HG03025 (cell line): ENCODE results near the gene VTI1A.

Experiments used
- ATAC-seq: cut with Tn5 transposase; IDR thresholded peaks from one replicate; pipeline ENCODE4 v1.9.1; 2021; ENCODE audit warnings: mild to moderate bottlenecking, moderate library complexity; ENCODE audit not compliant: unreplicated experiment, low FRiP score

The VTI1A gene

DNA sequence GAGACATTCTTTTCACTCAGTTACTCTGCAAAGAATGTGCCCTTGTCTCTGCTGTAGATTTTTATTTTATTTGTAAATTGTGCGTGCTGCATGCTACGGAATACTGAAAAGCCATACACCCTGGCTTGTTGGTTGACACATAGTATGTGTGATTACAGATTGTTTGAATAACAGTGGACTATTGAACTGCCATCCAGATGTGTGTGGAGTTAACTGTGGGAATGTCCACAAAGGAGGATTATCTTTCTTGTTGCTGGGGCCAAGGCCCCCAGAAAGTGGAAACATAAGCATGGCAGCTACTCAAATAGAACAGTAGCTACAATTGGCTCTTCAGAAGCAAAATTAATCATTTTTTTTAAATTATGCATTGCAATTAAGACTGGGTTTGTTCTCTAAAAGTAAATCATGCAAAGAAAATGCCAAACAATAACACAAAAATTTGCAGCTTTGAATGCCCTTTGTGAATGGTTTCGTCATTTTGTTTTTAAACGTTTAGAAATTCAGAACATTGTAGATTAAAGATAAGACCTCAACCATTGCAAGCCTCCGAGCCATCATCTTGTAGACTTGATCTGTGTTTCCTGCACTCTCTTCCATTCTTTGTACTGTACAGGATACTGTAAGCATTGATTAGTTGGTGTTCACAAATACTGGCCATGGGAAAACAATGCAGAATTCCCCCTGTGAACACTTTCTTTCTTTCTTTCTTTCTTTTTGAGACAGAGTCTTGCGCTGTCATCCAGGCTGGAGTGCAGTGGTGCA lies 292.8 kb downstream of the VTI1A start:
- no peak for ATAC-seq

- no peak for ATAC-seq
These were observed 294.9 kb downstream of the VTI1A start for GRCh38 chr10:112741830-112742402.

DNA sequence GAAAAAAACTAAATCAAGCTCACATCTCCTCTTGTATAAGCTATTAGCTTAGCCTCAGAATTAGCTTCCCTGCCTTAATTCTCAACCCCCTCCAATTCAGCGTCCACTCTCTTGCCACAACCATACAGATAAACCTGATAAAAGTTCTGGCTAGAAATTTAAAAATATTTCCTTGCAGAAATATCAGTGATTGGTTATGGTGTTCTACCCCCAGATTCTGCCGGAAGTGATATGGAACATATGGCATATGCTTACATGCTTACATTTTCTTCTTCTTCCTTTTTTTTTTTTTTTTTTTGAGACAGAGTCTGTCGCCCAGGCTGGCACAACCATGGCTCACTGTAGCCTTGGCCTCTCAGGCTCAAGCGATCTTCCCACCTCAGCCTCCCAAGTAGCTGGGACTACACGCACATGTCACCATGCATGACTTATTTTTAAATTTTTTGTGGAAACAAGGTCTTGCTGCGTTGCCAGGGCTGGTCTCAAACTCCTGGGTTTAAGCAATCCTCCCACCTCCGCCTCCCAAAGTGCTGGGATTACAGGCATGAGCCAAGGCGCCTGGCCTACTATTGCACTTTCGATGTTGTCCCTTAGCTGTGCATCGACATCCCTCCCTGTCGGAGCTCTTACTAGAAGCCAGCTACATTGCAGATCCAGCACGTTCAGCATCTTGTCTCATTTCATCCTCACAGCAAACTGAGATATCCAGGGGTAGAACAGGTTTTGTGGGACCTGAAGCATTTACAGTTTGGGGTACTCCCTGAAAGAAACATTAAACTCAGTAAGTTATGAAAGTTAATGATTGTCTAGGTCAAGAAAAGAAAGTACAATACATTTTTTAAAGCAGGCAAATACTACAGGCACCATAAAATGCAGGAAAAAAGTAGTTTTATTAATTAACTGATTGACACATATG lies 297.4 kb downstream of the VTI1A start:
- ATAC-seq = no peak

- no peak for ATAC-seq
These were observed 299.3 kb downstream of the VTI1A start for GRCh38 chr10:112746329-112746728.

DNA sequence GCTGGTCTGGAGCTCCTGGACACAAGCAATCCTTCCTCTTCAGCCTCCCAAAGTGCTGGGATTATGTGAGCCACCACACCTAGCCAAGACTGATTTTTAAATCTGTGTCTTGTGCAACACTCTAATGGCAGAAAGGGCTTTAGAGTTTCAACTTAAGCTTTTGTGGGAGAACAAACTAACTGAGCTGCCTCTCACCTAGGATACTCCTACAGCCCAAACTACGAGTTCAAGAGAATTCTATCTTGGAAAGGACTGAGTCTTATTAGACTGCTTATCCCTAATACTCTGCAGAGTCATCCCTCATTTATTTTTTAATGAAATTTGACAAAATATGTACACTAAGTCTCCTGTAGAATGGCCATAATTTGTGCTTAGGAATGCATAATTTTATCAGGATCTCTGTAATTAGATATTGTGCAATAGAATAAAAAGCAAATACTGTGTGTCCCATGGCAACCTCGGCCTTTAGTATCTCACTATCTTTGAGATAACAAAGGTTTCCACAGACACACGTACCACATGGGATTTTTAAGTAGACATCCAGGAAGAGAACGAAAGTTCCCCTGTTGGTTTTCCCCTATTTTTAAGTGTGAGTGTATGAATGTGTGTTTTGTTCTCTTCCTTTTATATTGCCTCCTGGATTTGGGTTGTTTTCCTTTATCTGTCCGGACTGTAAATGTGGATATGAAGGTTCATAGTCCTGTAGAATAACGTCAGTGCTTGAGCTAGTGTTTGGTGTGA lies 303.6 kb downstream of the VTI1A start:
- ATAC-seq = no peak

- no peak for ATAC-seq
These were observed 304.6 kb downstream of the VTI1A start for GRCh38 chr10:112751651-112752050.

- ATAC-seq = no peak
These were observed 305.3 kb downstream of the VTI1A start for GRCh38 chr10:112752288-112752687.

- no peak for ATAC-seq
These were observed 307.0 kb downstream of the VTI1A start for GRCh38 chr10:112753961-112754411.

DNA sequence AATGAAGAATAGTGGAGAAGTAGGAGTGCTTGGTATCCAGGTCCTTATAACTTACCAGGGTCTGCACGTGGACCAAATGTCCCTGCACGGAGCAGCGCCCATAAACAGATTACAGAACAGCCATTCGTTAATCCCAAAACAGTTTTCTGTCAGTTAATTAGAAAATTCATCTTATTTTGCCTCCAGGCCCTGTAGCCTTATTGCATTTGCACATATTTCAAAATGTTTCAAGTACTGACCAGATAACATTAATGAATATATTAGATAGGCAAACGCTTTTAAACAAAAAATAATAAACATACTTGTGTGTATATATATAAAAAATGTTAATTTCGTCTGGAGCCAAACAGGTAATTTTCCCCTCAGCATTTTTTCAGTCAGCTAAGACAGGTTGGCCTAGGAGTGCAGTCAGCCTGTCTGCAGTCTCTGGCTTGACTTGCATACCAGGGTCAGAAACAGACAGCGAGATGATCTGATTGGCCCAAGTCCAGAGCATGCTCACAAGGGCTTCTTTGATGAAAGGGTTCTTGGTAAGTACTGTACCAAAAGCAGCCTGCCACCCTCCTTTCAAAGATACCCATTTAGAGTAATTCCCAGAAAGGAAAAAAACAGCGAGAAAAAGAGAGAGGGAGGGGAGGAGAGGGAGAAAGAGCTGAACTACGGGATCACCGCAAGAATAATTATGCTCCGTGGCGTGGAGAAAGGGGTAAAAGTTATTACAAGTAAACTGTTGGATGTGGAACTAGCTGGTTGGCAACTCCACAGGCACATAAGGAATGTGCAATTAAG lies 308.6 kb downstream of the VTI1A start:
- no peak for ATAC-seq

- no peak for ATAC-seq
These were observed 309.2 kb downstream of the VTI1A start for GRCh38 chr10:112756235-112756527.

DNA sequence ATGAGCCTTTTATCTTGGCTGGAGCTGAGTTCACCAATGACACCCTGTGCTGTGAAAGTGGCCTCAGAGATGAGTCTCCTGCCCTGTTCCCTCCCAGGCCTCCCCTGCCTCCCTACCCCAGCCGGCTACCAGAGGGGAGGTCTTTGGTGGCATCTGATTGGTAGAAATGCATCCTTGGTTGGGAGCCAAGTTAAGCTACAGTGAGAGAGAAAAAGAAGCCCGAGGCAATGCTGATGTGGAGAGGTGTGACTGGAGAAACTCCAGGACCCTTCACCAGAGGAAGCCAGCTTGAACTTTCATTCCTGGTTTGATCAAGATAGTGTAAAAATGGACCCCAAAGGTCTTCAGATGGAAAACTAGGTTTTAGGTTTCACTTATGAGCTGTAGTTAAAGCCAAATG lies 311.9 kb downstream of the VTI1A start:
- no peak for ATAC-seq

DNA sequence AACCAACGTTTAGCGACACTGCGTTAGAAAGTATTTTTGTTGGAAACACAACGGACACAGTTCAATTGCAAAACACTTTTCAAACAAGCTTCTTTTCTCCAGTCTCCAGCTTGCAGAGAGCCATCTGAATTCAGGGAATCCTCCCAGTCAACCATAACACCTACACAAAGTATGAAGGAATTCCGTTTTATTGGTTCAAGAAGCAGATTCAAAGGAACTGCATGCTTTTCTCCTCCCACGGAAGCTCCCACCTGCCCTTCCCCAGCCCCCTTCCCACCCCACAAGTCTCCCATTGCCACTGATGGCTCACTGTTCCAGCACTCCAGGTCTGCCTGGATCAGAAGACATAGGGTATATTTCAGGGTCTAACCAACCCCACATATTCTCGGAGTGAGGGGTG lies 312.5 kb downstream of the VTI1A start:
- no peak for ATAC-seq

- ATAC-seq = no peak
These were observed 314.2 kb downstream of the VTI1A start for GRCh38 chr10:112761256-112761655.

GRCh38 chr10:112763916-112764520 lies 317.0 kb downstream of the VTI1A start:
- ATAC-seq = no peak

GRCh38 chr10:112765717-112766235 lies 318.8 kb downstream of the VTI1A start:
- ATAC-seq = no peak

DNA sequence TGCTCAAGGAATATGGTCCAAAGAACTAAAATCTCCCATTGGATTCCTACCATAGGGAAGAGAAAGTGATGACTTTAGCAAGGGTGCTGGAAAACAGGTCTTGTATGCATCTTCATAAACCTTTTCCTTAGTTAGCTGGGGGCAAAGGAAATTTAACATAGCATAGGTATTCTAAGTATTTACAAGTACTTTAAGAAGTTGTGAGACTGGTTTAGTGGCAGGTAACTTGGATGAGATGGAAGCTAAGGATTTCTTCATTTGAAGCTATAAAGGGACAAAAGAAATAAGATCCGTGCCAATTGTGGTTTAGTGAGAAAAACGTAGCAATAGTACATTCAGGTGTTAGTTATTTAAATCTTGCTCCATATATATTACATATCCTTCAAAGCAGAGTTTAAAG lies 319.6 kb downstream of the VTI1A start:
- no peak for ATAC-seq

- no peak for ATAC-seq
These were observed 320.1 kb downstream of the VTI1A start for GRCh38 chr10:112767156-112767555.

DNA sequence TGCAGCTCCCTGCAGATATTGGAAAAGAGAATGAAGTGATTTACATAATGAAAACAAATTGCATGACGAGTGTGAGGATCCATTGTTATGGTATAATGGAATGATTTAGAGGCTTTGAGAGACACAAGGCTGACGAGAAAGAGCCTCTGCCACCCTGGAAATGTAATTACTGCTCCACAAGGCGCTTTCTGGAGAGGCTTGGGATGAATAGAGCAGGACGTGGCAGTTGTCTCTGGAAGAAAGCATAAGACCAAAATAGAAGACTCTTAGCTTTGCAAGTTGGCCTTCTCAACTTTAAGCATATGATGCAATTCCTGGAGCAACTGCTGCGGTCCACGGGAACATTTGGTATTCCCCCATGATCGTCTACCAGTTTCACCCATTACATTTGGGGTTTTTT lies 321.1 kb downstream of the VTI1A start:
- ATAC-seq = no peak

DNA sequence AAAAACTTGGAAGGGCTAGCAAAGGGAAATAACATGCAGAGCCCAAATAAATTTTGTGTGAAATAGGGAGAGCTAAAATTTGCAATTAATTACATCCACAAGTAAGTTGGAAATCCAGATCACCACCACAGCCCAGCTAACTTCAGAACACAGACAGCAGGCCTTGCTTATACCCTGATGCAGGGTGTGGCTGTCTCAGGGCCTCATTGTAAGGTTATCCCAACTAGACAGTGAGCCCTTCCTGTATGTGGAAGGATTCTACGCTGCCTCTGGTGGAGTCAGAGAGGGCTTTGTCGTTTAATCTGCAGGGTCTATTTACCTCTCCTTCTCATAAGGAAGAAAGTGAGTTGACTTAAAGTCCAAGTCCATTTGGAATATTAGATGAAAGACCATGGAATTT lies 322.1 kb downstream of the VTI1A start:
- no peak for ATAC-seq
